GM21576 (cell line): ENCODE results near the gene CLEC20A.
A peak's percentile ranks its signal among the peaks of the same experiment; 100 is the strongest.
"Not testable (repeated sequence)": the region's sequence is repeated elsewhere in the genome, so short reads cannot be mapped to it uniquely, and the experiment has no call there.

Experiments used
- ATAC-seq: cut with Tn5 transposase; IDR thresholded peaks from one replicate; pipeline ENCODE4 v1.9.1; 2021; ENCODE audit warnings: mild to moderate bottlenecking, moderate library complexity; ENCODE audit not compliant: unreplicated experiment

Gene CLEC20A

DNA sequence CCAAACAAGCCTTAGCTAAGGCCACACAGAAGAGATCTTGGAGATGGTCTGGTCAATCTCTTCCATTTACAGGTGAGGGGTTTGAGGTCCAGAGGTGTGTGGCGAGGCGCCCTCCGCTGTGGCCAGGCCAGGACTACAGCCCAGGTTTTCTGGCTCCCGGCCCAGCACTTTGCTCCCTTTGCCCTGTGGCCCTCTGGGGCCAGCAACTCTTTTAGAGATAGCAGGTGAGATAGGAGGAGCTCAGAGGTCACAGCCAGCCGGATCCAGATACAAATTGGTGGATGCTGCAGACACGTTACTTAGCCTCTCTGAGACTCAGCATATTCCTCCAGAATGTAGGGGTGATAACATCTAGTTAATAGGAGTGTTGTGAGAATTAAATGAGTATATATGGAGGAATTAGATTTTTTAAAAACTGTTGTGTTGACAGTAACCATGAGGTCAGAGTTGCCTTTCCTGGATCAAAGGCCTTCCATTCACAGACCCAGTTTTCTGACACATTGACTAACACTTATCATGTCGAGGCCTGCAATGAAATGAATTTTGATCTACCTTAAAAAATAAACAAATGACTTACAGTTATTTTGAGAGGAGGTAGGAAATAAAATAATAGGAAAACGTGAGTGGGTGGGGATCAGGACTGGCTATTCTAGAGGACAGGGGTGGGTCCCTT lies 32.7 kb upstream of the CLEC20A start:
- ATAC-seq = no peak

DNA sequence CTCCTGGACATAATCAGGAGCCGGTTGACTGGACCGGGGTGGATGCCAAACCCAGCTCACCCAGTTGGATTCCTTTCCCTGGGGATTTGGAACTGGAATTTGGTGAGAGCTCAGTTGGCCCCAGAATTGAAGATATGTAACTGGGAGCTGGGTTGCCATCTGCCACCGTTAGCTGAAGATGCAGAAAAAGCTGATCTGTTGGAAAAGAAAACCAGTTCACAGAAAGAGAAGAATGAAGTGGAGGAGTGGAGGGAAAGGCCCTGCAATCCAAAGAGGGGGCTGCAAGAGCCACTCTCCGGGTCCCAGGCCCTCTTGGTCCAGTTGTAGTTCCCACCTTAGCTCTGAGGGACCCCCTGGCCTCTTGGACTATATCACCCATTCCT lies 32.2 kb upstream of the CLEC20A start:
- ATAC-seq = no peak

DNA sequence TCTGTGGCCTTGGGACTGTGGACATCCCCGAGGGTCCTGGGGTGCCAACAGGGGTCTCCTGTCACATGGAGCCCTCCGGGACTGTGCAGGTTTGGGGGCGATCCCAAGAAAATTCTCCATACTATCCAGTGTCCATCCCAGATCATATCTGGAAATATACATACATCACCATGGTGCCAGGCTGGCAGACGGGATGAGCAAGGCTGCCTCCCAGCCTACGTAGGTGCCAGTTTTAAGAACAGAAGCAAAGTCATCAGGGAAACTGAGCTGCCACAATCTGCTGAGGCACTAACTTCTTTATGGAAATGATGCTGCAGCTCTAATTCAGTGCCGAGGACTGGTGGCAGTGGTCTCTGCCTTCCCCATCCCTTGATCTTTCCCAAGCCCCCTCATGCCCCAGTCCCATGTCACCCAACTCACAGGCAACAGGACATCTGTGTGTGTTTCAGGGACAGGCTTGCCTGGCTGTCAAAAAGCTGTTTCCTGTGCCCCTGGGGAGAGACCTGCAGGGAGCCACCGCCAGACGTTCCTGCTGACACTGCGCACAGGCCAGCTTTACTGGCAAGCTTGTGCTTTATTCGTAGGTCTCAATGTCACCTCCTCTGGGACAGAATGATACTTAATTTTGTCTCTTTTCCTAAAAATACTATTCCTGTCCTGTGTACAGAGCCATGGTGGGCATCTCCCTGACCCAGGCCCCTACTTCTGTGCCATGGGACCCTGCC lies 31.6 kb upstream of the CLEC20A start:
- no peak for ATAC-seq

DNA sequence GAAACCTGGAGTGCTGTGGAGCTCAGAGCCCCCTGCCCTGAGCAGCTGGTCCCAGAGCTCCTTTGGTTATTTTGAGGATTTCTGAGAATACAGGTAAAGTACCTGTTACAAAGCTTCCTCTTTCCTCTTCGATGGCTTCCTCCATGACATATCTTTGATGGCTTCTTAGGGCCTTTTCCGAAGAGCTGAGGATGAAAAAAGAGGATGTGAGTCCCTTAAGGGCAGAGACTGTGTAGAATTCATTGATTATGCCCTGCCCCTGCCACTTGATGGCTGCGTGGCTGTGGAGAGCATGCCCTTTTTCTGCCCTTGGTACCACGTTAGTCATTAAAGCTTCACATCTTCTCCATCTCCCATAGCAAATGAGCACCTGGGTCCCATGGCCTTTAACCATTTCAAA lies 30.4 kb upstream of the CLEC20A start:
- no peak for ATAC-seq

DNA sequence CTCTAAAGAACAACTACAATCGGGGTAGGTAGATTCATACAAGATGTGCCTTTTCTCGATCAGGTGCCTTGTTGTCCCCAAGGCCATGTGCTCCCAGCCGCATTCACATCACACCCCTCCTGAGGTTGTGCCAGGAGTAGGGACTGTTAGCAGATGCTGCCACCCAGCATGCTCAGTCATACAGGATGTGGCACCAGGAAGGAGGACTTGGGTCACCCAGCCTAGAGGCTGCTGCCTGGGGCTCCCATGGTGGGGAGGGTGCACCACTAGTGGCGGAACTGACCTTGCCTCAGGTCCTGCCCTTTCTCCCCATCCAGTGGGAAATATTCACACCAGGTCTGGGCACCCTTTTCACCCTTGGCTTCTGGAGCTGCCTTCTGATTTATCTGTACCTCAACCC lies 24.5 kb upstream of the CLEC20A start:
- ATAC-seq = no peak

DNA sequence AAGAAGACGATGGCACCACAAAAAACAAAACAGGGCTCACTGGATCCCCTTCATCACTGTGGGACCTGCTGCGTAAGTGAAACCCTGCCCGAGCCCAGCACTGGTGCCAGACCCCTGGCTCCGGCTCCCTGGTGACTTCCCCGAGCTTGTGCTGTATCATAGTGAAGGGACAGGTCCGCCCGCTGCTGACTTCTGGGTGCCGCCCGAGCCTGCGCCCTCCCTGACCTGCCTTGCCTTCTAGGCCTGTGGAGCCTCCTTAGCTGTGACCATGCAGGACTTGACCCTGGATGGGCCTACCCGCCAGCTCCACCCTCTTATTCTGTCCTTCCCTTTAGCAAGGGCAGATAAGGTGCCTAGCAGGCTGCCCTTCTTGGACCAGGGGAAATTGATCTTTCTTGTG lies 24.0 kb upstream of the CLEC20A start:
- ATAC-seq = no peak

DNA sequence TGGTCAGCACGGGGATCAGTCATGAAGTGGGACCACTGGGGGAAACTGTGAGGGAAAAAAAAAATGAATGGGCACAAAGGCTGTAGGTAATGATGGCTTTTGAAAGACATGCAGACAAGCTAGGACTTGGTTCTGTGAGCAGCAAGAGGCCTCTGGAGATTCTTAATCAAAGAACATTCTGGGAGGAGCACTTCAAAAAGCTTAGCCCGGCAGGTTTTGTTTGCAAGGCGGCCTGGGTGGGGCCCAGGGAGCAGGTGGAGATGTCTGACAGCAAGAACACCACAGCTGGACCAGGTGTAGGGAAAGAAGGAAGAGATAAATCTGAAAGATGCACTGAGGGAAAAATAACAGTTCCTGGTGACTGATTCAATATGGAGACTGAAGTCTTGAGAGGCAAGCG lies 22.1 kb upstream of the CLEC20A start:
- no peak for ATAC-seq

DNA sequence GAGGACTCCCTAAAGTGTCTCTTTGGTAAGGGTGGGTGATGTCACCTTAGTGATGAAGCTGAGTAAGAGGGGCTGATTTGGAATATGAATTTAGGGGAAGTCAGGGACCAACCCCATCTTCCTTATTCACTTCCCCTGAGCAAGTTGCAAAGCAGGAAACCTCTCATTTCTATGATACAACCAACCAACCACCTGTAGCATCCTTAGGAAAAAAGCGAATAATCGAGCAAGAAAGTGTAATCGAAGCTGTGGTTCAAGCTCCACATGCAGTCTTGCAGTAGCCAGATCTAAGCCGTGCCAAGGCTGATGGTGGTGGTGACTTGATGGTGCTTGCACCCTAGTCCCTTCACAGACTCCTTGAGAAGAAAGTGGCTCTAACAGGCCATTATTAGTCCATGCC lies 19.3 kb upstream of the CLEC20A start:
- no peak for ATAC-seq

DNA sequence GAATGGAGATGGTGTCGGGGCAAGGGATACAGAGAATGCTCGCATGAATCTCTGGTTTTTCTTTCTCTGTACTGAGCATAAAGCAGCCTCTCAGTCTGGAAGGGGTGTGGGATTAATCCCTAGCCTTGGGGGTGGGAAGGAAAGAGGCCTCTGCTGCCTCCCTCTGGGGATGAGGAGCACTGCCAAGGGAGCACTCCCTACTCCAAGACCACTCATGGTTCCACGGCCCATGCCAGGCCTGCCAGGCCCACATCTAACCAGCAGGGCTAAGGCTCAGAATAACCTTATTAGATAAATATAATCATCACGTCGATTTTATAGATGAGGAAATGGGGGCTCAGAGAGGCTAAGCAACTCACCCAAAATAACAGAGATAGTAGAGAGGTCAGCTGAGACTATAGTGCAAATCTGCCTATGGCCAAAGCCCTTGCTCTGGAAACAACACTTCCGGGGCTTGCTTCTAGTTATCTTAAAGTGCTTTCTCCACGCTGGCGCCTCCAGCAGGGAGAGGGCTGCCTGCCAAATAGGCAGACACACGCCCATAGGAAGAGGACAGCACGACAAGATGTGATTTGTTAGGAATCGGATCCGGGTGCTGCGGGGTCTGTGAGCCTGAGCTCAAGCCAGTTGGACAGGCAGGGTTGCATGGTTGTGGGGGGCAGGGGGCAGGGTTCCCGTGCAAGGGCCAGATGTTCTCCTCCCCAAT lies 16.7 kb upstream of the CLEC20A start:
- no peak for ATAC-seq

DNA sequence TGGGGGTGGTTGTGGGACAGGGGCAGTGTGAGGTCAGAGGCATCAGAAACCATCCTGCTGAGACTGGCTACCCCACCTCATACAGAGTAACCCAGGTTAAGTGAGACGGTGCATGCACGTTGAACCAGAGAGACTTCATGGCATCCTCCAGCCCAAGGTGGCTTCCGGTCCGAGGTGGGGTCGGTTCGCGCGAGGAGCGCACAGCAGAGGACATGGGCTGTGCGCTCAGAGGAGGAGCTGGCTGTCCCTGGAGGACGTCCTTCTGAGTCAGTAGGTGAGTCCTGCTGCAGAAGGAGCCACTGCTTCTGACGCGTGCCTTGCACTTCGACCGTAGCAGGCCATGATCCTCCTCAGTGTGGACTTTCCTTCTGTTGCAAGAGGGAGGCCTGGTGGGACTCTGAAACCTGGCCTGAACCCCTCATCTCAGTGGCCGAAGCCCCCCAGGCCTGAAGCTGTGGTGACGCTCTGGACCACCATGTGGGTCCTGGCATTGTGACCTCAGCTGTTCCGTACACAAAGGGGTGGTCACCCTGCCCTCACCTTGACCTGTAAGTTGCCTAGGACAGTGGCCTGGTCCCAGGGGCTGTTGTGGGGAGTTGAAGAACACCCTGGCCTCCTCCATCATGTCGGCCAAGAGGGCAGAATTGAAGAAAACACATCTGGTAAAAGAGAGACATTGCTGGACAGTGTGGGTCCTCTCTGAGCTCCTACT lies 16.0 kb upstream of the CLEC20A start, which contains the start of gene TEX35:
TSS of gene TEX35 (plus strand) at position 544 of the 712 bp plus-strand sequence. CDS start at position 624, 80 bp downstream.
- ATAC-seq = no peak

DNA sequence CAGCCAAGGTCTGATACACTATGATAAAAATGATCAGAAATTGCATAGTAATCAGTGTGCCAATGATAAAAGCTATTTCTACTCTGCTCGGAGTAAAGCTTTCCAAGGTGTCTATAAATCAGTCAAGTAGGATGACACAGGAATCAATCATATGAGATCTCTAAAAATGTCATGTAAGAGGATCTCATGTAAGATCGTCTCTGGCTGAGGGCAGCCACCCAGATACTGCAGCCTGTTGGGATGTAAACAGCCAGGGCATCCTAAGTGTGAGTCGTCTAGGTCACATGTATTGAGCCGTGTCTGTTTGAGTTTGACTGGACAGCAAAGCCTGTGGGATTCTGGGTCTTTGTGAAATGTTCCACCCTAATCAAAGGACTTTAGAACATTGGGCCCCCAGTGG lies 13.4 kb upstream of the CLEC20A start:
- ATAC-seq = no peak

DNA sequence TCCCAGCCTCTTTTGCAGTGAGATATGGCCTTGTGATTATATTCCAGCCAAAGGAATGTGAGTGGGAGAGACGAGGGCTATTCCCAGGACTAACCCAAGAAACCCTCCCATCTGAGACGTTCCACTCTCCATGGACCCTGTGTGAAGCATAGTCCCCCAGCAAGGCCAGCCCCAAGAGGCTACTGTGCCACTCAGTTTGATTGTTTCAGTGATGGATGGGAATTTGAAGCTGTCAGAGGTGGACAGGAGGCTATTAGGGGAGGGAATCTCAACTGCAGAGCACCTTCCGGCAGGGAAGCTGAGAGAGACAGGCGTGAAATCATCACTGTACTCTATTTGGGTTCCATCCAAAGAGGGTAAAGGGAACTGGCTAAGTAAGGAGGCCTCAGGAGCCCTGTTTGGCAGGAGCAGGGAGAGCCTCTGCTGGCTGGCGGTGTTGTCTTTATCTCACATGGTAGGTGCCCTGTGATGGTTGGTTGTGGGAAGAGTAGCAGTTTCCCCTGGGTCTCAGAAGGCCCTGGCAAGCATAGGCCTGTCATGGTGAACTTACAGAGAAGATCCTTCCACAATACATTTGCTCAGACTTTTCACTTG lies 12.7 kb upstream of the CLEC20A start:
- ATAC-seq = no peak

DNA sequence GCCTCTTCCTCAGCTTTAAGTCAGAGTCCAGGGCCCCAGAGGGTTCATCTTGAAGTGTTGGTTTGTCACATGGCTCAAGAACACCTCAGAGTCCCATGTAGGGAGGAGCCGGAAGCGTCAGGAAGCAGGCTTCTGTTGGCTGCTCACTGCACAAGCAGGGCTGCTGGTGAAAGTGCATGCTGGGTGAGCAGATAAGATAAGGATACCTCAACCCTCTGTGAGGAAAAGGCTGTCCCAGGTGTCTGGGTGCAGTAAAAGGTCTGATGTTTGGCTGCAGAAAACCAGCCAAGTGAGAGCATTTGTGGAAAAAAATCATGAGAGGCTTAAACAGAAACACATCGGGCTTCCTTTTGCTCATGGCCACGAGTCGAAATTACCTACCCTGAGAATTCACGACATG lies 9.9 kb upstream of the CLEC20A start:
- no peak for ATAC-seq

DNA sequence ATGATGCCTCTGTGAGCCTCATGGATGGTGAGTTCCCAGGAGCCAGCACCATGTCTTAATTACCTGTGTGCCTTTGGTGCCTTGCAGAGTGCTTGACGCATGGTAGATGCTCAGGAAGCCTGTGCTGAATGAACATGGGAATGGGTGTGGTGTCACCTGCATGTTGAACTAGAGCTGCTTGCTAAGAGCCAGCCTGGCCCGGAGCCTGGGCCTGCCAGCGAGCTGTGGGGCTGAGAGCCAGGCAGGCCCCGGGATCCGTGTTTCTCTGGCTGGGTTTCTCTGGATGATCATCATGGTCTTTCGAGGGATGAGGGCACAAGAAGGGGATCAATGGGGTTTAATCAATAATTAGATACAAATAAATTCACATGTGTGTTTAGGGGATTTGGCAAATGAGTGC lies 9.4 kb upstream of the CLEC20A start:
- ATAC-seq = no peak

DNA sequence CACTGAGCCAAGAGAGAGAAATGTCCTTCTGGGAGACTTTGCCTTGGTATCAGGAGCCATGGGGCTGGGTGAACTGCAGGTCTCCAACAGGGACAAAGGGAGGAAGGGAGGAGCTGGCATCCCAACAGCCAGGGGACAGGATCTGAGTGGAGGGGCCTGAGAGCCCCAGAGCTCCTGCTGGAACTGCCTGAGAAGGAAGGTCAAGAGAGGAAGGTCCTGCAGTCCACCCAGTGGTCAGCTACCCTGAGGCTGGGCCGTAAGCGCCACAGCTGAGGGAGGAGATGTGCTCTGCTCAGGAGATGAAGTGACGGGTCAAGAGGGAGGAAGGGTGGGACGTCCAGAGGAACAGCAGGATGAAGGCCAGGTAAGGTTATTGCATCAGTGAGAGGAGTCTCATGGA lies 7.5 kb upstream of the CLEC20A start:
- no peak for ATAC-seq

DNA sequence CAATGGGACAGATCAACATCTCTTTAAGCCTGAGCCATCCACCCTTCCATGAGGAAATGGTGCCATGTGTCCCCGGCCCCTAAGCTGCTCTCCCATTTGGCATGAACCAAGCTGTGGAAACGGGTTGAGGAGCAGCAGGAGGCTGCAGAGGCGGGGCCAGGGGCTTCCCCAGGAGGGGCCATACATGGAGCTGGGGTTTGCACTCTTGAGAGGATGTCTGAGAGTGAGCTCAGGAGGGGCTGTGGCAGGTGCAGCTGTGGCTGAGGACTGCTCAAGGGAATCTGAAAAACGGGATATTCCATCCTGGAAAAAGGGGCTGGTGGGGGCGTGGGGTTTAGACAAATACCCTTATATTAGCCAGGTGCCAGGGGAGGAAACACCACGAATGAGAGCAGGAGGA lies 7.1 kb upstream of the CLEC20A start:
- ATAC-seq = no peak

DNA sequence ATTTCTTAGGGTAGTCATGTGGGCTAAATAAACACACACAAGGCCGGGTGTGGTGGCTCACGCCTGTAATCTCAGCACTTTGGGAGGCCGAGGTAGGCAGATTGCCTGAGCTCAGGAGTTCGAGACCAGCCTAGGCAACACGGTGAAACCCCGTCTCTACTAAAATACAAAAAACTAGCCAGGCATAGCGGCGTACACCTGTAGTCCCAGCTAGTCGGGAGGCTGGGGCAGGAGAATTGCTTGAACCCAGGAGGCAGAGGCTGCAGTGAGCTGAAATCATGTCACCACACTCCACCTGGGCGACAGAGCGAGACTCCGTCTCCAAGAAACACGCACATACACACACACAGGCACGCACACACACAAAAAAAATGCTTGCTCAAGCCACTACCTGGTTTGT lies 6.6 kb upstream of the CLEC20A start:
- not testable (repeated sequence) for ATAC-seq

DNA sequence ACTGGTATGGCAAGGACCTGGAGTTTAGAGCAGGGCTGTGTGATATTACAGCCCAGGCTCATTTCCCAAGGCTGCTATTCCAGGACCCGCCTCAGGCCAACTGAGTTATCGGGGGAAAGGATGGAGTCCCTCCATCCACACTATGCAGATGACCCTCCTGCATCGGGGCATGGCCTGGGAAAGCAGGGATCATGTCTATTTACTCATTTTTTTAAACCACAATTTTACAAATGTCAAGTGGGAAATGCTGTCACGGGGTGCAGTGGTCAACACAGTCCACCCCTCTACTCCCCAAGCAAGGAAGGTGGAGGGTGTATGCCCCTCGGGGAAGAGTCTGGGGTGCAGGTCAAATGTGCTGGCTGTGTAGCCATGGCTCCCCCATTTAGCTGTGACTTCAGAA lies 6.1 kb upstream of the CLEC20A start:
- ATAC-seq = no peak

DNA sequence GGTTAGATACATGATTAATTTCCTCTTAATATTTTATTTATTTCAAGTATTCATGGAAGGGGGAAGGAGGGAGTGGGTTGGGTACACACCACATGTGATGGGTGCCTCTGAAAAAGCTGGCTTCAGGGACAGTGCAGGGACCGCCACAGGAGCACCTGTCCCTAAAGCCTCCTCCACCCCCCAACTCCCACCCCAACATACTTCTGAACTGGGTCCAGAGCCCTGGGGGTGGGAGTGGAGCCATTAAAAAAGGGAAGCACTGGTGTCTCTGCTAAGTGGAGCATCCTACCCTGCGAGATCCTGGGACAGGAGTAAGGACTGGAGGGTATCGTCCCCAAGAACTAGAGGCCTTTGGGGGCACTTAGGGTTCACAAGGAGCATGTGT lies 5.6 kb upstream of the CLEC20A start:
- no peak for ATAC-seq

DNA sequence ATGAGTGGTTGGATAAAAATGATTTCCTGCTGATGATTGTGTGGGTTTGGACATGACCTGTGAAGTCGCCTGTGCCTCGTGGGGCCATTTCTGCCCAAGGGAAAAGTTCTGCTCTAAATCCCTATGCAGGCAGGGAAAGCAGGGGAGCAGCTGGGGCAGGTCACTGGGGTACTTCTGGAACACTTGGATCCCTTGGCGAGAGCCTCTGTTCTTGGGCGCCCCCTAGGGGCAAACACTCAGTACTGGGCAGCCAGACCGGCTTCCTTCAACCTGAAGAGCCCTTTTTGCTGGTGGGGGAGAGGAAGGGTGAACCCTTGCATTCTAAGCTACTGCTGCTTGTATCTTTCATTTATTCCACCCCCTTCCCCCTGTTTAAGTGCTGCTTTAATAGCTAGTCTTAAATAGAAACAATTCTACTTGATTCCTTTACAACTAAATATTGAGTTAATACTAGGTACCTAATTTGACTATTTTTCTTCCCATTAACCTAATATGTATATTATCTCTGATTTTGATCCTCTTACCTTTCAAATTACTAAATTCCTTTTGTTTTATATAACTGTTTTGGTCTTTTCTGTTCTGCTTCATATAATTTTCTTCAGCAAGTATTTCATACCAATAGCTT lies 5.1 kb upstream of the CLEC20A start:
- ATAC-seq = peak; percentile 88
